ENCODE results near the gene TMED1. TPM values are rescaled to one million over a fixed set of nuclear protein-coding genes. Genes with fewer than 3 reads are reported as not detected.

The TMED1 gene
- total and polyA plus RNA-seq, 2 of the 8 experiments (the other 6 are each of a cell fraction or from before 2014, with no cell fraction given) = 26.9 to 31.9 TPM

GRCh38 chr19:10858204-10858828 lies 22.3 kb upstream of the TMED1 start:
- peak; percentile 39 for FAIRE-seq
- peak; percentile 57 to 62 for TF ChIP-seq RAD21 (IDR thresholded peaks at IDR 0.05 in 1 of 2, conservative IDR thresholded peaks at IDR 0.05 in 1 of 2; ENCODE audit: low read depth in 2 of 2, low read length in 2 of 2)
- peak; percentile 83 to 98 (median 93) for TF ChIP-seq CTCF (IDR thresholded peaks at IDR 0.05; ENCODE audit: control extremely low read depth in 1 of 3, insufficient read depth in 1 of 3, low read depth in 1 of 3, low read length in 3 of 3)
- TF ChIP-seq TBP (IDR thresholded peaks at IDR 0.05; ENCODE audit: low read depth, low read length) = no peak
- TF ChIP-seq YY1 (IDR thresholded peaks at IDR 0.05; ENCODE audit: low read depth, low read length) = peak; percentile 76
- TF ChIP-seq KDM1A (IDR thresholded peaks at IDR 0.05; ENCODE audit: borderline replicate concordance, low read length) = no peak
- no peak for TF ChIP-seq E2F6 (IDR thresholded peaks at IDR 0.05)
- TF ChIP-seq BCL11A (IDR thresholded peaks at IDR 0.05; ENCODE audit: low read depth in 2 of 2, low read length in 2 of 2) = no peak
- TF ChIP-seq HDAC6 (IDR thresholded peaks at IDR 0.05; ENCODE audit: low read depth, low read length) = no peak
- TF ChIP-seq CREB1 (IDR thresholded peaks at IDR 0.05) = peak; percentile 74

More at GRCh38 chr19:10858204-10858828, 22.3 kb upstream of the TMED1 start:
- Histone ChIP-seq H4K8ac (ENCODE audit: extremely low read depth, insufficient read depth, low read length) (no peak overlapping the region), H2AFZ (ENCODE audit: low read length) (0 out of 2 replicates have a peak overlapping the region, but pooled peaks have one; percentile 23), H3K4me3 (ENCODE audit: extremely low read depth in 1 of 4, insufficient read depth in 2 of 4, low read depth in 3 of 4, low read length in 4 of 4) (no peak overlapping the region), H3K27ac (ENCODE audit: low read depth, low read length) (no peak overlapping the region), H3K9me3 (ENCODE audit: insufficient read depth in 2 of 2, low read depth in 1 of 2, low read length in 1 of 2) (no peaks in the 10 kb centered on the region), H2AK5ac (ENCODE audit: low read depth, low read length) (no peak overlapping the region), H3K14ac (ENCODE audit: insufficient read length) (no peak overlapping the region), H3K4ac (replicated peaks; ENCODE audit: insufficient read length, low read depth, low read length) (no peak overlapping the region), H2BK120ac (replicated peaks; ENCODE audit: low read depth, low read length) (no peak overlapping the region), H4K20me1 (replicated peaks in 1 of 2; ENCODE audit: control insufficient read depth in 1 of 2, insufficient read depth in 2 of 2, low read length in 2 of 2) (no peaks in the 10 kb centered on the region), H2BK5ac (ENCODE audit: low read depth, low read length) (no peak overlapping the region), H3K56ac (replicated peaks; ENCODE audit: insufficient read length, low read depth, low read length) (no peak overlapping the region), H3K27me3 (replicated peaks in 1 of 4; ENCODE audit: control insufficient read depth in 3 of 4, extremely low read depth in 1 of 4, insufficient read depth in 3 of 4, low read length in 3 of 4) (no peaks in the 10 kb centered on the region; a peak in 1 of 7 replicates), H2BK15ac (ENCODE audit: low read length) (no peak overlapping the region), H2BK20ac (ENCODE audit: low read length) (no peak overlapping the region), H3K9ac (replicated peaks in 1 of 4; ENCODE audit: extremely low read depth in 1 of 4, low read depth in 3 of 4, low read length in 3 of 4) (no peak overlapping the region), H3K79me2 (ENCODE audit: control insufficient read depth in 1 of 2, insufficient read depth in 2 of 2, low read length in 2 of 2) (no peaks in the 10 kb centered on the region), H3K23me2 (ENCODE audit: low read depth, low read length) (no peaks in the 10 kb centered on the region), H3K23ac (ENCODE audit: insufficient read length) (no peak overlapping the region), H3K18ac (ENCODE audit: extremely low read depth, low read length) (no peak overlapping the region), H4K5ac (ENCODE audit: insufficient read length, low read depth, low read length) (no peak overlapping the region), H3K79me1 (ENCODE audit: low read depth, low read length) (no peaks in the 10 kb centered on the region), H3K4me1 (replicated peaks in 1 of 4; ENCODE audit: control insufficient read depth in 3 of 4, insufficient read depth in 4 of 4, low read length in 3 of 4) (no peaks in the 10 kb centered on the region), H2BK12ac (ENCODE audit: low read depth, low read length) (no peak overlapping the region), H3K36me3 (ENCODE audit: control insufficient read depth in 2 of 4, insufficient read depth in 4 of 4, low read length in 3 of 4) (no peaks in the 10 kb centered on the region), H4K91ac (replicated peaks; ENCODE audit: insufficient read length, low read length) (no peak overlapping the region), H3K4me2 (ENCODE audit: insufficient read depth in 1 of 2, low read depth in 2 of 2, low read length in 2 of 2) (no peak overlapping the region)
- 38% methylated on average over 4 of the region's 4 CpGs; no CpG with 5 or more reads in 1 of the 2 experiments for WGBS, 2 experiments (ENCODE audit: extremely low coverage in 1 of 2, insufficient coverage in 1 of 2, insufficient read length in 1 of 2, insufficient replicate concordance in 2 of 2, low coverage in 1 of 2, low lambda C conversion rate in 2 of 2, missing lambda C conversion rate in 1 of 2)
- DNase-seq (ENCODE audit: low read depth in 1 of 2, low spot score in 2 of 2) = peak in 1 of 2 experiments; percentile 78
- CTCF ChIA-PET (ENCODE audit: partially characterized antibody) = interaction anchor here (0.5 to 21.2 kb wide), 28 partner anchors 7 to 510 kb away, joined by 3 to 249 read pairs (median 4); partner anchors contain the start of gene TMED1
- POLR2A ChIA-PET (ENCODE audit: partially characterized antibody) = interaction anchor here (1.2 to 1.9 kb wide), 5 partner anchors 13 to 288 kb away, joined by 3 to 13 read pairs (median 4); partner anchors contain the start of genes CARM1 and TMED1
